GM19043 (cell line): ENCODE results near the gene SPIRE1.
"Not testable (repeated sequence)": the region's sequence is repeated elsewhere in the genome, so short reads cannot be mapped to it uniquely, and the experiment has no call there.

ENCODE experiments used
- ATAC-seq: cut with Tn5 transposase; IDR thresholded peaks from one replicate; pipeline ENCODE4 v1.9.1; 2021; ENCODE audit warnings: low read depth; ENCODE audit not compliant: unreplicated experiment

The SPIRE1 gene

GRCh38 chr18:12507007-12507406 lies 150.9 kb downstream of the SPIRE1 start:
- no peak for ATAC-seq

DNA sequence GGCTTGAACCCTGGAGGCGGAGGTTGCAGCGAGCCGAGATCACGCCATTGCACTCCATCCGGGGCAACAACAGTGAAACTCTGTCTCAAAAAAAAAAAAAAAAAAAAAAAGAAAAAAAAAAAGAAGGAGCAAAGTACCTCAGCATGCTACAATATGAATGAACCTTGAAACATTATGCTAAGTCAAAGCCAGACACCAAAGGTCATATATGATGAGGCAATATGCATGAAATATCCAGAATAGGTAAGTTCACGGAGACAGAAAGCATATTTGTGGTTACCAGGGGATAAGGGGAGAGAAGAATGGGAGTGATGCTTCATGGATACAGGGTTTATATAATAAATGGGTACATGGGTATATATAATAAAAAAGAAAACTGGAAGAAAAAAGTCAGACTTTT lies 156.9 kb downstream of the SPIRE1 start:
- ATAC-seq, result no peak

DNA sequence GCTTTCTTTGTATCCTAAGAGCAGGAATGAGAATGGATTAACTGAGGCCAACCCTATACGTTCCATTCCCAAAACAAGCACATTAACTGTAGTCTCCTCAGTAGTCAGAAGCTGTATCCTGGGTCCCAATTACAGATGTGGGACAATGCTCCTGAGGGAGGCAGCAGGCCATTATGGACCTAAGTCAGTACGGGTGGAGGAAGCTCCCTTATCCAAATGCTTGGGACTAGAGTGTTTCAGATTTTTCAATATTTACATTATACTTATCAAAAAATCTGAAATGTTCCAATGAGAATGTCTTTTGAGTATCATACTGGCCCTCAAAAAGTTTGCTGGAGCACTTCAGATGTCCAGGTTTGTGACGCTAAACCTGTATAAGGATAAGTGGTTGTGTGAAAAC lies 160.1 kb downstream of the SPIRE1 start:
- ATAC-seq, result no peak

- ATAC-seq, result no peak
These were observed 160.6 kb downstream of the SPIRE1 start for GRCh38 chr18:12497296-12497695.

- ATAC-seq, result no peak
These were observed 165.0 kb downstream of the SPIRE1 start for GRCh38 chr18:12492907-12493306.

DNA sequence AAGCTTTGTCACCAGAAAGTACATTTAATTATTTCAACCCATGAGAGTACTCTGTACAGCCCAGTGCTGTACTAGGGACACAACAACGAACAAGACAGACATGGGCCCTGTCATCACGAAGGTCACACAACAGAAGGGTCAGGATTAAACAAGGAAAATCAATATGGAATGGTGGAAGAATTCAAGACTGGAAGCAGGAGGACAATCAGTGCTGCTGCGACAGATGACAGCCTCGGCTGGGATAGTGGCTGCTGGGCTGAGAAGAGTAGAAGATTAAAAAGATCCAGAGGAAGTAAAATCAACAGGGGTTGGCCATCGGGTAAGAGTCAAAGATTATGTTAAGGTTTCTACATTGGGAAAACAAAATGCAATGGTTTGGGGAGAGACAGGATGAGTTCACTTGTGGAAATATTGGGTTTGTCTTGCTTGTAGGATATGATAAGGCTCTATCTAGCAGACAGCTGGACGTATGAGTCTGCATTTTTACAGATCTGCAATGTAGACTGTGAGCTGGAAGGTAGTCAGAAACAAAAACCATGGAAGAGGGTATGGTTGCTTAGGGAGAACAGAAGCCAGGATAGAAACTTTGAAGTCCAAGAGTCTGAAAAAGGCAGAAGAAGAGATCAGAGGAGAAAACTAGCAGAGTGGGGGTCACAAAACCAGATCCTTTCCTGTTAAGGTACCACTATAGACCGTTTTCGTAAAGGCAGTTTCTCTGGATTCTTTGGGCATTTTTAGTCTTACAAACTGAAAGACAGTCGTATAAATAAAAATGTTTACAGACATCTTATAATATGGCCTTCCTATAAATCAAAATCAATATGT lies 166.1 kb downstream of the SPIRE1 start:
- no peak for ATAC-seq

GRCh38 chr18:12485479-12486105 lies 172.3 kb downstream of the SPIRE1 start:
- no peak for ATAC-seq

DNA sequence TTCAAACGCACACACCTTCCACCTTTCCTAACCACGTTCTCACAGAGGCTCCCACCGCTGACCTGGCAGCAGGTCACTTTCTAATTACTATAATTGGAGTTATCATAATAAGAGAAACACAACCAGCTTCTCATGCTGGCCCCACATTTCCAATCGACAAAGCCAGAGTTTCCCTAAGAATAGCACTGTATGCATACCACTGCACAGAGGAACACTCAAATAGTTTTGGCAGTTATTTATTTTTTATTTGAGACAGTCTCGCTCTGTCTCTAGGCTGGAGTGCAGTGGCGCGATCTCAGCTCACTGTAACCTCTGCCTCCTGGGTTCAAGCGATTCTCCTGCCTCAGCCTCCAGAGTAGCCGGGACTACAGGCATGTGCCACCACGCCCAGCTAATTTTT lies 176.0 kb downstream of the SPIRE1 start:
- not testable (repeated sequence) for ATAC-seq

DNA sequence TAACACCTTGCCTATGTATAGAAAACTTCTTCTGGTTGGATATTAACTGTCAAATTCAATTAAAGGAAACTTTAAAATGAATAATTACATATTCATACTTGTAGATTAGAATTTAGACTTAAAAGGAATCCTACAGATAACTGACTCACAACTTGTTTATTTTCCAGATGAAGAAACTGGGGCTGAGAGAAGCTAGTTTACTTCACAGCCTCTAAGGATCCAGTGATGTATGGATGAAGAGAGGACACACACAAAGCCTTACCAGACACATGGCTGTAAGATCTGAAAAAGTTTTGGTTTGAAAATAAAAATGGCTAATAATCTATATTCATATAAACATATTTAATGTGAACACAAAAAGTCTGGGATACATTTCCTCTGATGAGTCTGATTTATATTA lies 177.9 kb downstream of the SPIRE1 start:
- no peak for ATAC-seq

DNA sequence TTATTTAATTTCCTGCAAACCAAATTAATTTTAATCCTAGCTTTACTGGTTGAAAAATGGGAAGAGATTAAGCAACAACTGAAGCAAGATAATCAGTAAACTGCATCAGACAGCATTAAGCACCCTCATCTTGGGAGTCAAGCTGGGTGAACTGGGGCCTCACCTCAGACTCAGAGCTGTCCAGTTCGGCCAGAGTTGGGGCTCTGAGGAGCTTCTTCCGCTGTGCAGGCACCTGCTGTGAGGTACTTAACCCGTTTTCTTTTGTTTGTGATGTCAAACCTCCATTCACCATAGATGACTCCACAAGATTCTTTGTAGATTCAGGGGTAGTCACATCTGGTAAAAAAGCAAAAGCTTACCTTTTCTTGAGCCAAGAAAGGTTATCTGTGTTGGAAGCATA lies 178.4 kb downstream of the SPIRE1 start:
- ATAC-seq, result no peak

DNA sequence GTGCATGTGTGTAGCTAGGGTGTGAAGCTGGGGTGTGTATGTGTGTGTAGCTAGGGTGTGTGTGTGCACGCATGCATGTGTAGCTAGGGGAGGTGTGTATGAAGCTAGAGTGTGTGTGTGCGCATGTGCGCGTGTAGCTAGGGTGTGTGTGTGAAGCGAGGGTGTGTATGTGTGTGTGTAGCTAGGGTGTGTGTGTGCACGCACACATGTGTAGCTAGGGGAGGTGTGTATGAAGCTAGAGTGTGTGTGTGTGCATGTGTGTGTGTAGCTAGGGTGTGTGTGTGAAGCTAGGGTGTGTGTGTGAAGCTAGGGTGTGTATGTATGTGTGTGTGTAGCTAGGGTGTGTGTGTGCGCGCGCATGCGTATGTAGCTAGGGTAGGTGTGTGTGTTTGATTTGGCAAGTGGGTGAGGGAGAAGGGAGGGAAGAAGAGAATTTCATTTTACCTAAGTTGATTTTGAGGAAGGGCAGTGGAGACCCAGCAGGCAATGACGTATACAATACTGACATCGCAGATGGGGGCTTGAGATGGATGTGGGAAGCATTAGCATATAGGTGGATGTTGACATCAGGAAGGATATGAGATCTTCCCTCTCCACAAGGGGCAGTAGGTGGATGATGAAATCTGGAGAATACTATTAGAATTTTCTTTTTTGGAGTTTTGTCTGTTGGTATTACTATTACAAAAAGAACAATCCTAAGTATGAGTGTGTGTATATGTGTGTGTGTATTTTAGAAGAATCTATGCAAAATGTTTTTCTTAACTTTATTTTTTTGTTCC lies 179.4 kb downstream of the SPIRE1 start:
- no peak for ATAC-seq

GRCh38 chr18:12477606-12478005 lies 180.3 kb downstream of the SPIRE1 start:
- ATAC-seq, result no peak

GRCh38 chr18:12476955-12477354 lies 181.0 kb downstream of the SPIRE1 start:
- no peak for ATAC-seq

DNA sequence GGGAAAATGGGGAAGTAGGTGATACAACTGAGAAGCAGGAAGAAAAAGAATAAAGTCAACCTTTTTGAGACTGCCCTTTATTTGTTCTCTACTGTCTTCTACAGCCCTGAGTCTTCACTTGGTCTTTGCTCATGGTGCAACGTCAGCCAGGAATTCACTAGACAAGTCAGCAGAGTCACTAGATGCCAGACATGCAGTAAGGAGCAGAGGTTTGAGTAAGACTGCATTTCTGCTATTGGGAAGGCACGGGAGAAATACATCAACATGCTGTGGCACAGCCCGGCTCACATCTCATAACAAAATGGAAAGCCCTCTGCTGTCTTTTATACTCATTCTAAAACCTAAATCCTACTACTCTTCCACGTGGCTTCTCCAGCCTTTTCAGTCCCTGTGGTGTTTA lies 183.0 kb downstream of the SPIRE1 start:
- ATAC-seq, result no peak

GRCh38 chr18:12474146-12474545 lies 183.8 kb downstream of the SPIRE1 start:
- no peak for ATAC-seq

- ATAC-seq, result no peak
These were observed 187.4 kb downstream of the SPIRE1 start for GRCh38 chr18:12470382-12471075.

- ATAC-seq, result no peak
These were observed 189.5 kb downstream of the SPIRE1 start for GRCh38 chr18:12468445-12468844.

GRCh38 chr18:12464731-12465130 lies 193.2 kb downstream of the SPIRE1 start:
- no peak for ATAC-seq

DNA sequence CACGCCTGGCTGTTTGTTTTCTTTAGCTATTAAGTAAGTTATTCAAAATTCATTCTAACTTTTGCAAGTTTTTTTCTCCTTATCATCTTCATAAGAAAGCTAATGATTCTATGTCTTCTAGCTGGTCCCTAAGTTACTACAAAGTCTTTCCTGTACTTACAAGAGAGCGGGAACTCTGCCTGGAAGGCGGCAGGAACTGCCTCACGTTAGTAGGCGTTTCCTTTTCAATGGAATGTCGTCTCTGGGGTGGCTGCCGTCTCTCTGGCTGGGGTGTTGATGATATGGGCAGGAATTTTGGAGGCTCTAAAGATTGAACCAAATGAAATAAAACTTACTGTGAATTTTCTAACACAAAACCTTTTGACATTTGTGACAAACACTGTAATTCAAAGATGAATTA lies 194.7 kb downstream of the SPIRE1 start:
- no peak for ATAC-seq

DNA sequence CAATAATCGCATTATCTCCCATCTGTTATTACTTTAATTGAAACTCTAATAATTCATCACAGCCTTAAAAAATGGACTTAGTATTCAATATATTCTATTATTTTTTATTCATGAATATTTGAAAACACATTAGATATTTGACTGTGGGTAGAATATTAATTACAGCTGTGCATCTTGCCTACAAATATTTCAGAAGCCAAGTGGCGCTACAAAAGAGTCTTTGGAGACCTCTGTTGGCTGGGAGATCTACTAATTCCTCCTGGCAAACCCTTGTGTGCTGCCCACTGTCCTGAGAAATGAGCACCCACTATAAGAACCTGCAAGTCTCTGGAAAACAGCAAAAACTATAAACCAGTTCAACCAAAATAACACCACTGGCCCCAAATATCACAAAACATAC lies 195.7 kb downstream of the SPIRE1 start:
- no peak for ATAC-seq

- ATAC-seq, result no peak
These were observed 196.6 kb downstream of the SPIRE1 start for GRCh38 chr18:12461326-12461725.
